Choroid plexus epithelial cell (primary cell): ENCODE measurements around the gene APOB.

ENCODE experiments used
- DNase-seq: peaks from one replicate; pipeline ENCODE4 v3.0.0-alpha.2; 2010; ENCODE audit warnings: low read depth
- H3K4me3 ChIP-seq: 2 replicates; pipeline ENCODE4 v1.5.1; 2011; ENCODE audit warnings: low read depth, mild to moderate bottlenecking, control low read depth, low read length, moderate library complexity
- CTCF ChIP-seq: conservative IDR thresholded peaks from 2 replicates; pipeline ENCODE4 v1.5.1; 2011; ENCODE audit warnings: low read depth, mild to moderate bottlenecking, control low read depth, inconsistent platforms, low read length, moderate library complexity

Gene APOB

DNA sequence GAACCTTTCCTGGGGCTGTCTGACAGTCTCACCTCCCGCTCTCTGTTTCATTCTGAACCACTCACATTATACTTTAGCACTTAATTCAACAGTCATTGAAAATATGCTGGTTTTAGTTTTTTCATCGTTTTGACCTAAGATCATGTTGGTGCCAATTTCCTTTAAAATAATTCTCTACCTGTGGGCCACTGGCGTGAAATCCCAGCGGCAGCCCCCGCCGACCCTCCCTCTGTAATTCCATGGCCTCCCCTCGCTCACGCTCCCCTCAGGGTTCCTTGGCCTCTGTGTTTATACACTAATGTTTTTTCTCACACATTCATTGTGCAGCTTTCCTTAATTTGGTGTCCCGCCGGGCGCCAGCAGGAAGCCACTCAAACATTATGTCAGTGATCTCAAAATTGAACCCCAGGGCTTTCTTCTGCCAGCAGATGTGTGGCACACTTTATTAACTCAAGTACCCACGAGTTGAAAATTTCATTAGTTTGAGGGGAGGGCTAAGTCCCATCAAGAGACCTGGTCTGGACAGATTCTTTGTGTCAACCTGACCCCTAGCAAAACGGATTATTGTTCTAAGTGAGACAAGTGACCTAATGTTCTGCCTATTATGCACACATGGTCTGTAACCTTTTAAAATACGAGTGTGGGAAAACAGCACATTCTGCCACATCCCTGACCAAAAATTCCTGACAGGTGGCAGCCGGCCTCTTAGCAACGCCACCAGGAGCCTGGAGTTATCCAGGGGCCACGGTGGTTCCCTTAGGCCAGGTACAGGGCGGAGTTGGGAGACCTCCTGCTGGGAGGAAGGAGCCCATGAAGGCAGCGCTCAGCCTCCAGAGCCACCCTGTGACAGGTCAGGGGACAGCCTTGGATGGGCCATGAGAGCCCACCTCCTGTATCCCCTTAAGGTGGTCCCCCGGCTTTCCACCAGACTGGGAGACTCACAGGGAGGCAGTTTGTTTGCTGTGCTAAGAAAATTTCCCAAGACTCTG is 53.1 kb downstream of the APOB start:
- TF ChIP-seq CTCF: no peak
- H3K4me3 ChIP-seq: no peak overlapping the region
- DNase-seq: no peak

GRCh38 chr2:20989404-20989803 is 54.5 kb downstream of the APOB start:
- no peak for TF ChIP-seq CTCF
- DNase-seq: no peak
- no peak overlapping the region for H3K4me3 ChIP-seq

DNA sequence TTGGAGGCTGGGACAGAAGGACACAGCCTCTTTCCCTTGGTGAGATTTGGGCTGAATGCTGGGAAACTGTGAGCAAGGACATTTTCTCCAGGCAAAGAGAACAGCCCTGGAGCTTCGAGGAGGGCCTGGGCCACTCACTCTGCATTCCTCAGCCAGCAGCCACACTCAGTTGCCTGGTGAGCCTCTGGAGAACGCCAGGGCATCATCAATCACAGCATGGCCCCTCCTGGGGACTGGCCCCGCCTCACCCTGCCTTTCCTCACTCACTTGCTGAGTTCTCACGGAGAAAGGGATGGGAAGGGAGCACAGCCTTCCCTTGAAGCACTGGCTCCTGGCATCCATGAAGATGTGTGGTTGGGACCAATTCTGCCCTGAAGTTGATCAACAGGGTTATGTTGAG is 55.0 kb downstream of the APOB start:
- no peak for DNase-seq
- no peak overlapping the region for H3K4me3 ChIP-seq
- no peak for TF ChIP-seq CTCF

GRCh38 chr2:20986024-20986939 is 57.6 kb downstream of the APOB start:
- no peak overlapping the region for H3K4me3 ChIP-seq
- DNase-seq: no peak
- TF ChIP-seq CTCF: no peak

GRCh38 chr2:20985062-20985461 is 58.8 kb downstream of the APOB start:
- DNase-seq: peak; percentile 9
- TF ChIP-seq CTCF: no peak
- H3K4me3 ChIP-seq: no peak overlapping the region

DNA sequence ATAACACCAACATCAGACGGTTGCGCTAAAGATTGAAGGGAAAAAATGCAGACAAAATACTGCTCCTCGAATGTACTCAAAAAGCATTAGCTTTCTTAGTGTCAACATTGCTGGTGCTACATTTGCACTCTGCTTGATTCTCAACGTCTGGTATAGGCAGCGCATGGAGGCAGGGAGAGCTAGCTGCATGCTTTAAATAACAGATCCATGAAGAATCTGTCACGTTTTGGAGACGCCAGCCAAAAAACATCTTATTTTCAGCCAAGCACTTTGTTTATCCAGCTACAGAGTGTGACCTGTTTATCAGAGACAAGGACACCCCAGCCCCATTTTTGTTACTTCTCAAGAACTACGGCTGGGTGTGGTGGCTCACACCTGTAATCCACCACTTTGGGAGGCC is 59.5 kb downstream of the APOB start:
- TF ChIP-seq CTCF: no peak
- DNase-seq: no peak
- no peak overlapping the region for H3K4me3 ChIP-seq
